ENCODE measurements around the gene LMF1. TPM values are rescaled to one million over a fixed set of nuclear protein-coding genes. Genes with fewer than 3 reads are reported as not detected.
"Not testable (repeated sequence)": the region's sequence is repeated elsewhere in the genome, so short reads cannot be mapped to it uniquely, and the experiment has no call there.

The LMF1 gene
- total RNA-seq, 4 donors from 2014 or later: 14.9 to 33.7 (median 27.1) TPM

DNA sequence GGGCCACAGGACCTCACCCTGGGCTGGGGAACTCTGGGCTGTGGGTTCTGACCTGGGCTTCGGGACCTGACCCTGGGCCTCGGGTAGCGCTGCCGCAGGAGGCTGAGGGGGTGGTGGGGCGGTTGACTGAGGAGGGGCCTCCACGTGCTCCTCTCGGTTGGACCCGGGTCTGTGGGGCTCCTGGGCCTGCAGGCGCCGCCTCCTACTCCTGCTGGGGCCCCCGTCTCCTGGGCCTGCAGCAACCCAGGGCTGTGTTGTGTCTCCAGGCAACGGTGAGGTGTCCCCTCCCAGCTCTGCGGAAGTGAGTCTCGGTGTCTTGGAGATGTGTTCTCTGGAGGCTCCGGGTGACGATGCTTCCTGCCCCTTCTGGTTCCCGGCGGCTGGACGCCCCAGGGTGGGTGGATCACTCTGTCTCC lies 128.7 kb downstream of the LMF1 start:
- TF ChIP-seq, protein P1, sequence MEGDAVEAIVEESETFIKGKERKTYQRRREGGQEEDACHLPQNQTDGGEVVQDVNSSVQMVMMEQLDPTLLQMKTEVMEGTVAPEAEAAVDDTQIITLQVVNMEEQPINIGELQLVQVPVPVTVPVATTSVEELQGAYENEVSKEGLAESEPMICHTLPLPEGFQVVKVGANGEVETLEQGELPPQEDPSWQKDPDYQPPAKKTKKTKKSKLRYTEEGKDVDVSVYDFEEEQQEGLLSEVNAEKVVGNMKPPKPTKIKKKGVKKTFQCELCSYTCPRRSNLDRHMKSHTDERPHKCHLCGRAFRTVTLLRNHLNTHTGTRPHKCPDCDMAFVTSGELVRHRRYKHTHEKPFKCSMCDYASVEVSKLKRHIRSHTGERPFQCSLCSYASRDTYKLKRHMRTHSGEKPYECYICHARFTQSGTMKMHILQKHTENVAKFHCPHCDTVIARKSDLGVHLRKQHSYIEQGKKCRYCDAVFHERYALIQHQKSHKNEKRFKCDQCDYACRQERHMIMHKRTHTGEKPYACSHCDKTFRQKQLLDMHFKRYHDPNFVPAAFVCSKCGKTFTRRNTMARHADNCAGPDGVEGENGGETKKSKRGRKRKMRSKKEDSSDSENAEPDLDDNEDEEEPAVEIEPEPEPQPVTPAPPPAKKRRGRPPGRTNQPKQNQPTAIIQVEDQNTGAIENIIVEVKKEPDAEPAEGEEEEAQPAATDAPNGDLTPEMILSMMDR (IDR thresholded peaks at IDR 0.05): no peak
- no peak for ATAC-seq (ENCODE audit: low FRiP score)
- no peak for DNase-seq (ENCODE audit: low spot score)

- TF ChIP-seq, protein P1 (IDR thresholded peaks at IDR 0.05): no peak
- ATAC-seq (ENCODE audit: low FRiP score) (no peak), DNase-seq (ENCODE audit: low spot score) (no peak)
These were observed 129.2 kb downstream of the LMF1 start for GRCh38 chr16:841455-842060.

GRCh38 chr16:840561-841454 lies 130.0 kb downstream of the LMF1 start:
- ATAC-seq (ENCODE audit: low FRiP score) (no peak), DNase-seq (ENCODE audit: low spot score) (no peak)
- TF ChIP-seq, protein P1 (IDR thresholded peaks at IDR 0.05): no peak

- DNase-seq (ENCODE audit: low spot score) (no peak), ATAC-seq (ENCODE audit: low FRiP score) (no peak)
- TF ChIP-seq, protein P1 (IDR thresholded peaks at IDR 0.05): no peak
These were observed 131.0 kb downstream of the LMF1 start for GRCh38 chr16:839643-840408.

DNA sequence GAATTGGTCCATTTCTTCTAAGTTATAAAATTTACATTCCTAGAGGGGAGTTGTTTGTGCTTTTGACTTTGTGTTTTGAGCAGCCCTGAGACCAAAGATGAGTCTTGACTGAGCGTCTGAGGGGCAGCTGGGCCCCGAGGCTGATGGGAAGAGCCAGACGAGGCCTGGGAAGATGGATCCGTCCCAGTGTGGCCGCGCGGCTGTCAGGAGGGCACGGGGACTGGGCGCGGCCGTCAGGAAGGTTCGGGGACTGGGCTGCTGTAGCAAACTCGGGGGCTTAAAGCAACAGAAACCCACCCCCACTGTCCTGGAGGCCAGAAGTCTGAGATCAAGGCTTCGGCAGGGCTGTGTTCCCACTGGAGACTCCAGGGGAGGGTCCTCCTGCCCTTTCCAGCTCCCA lies 132.0 kb downstream of the LMF1 start:
- DNase-seq (ENCODE audit: low spot score): no peak
- ATAC-seq (ENCODE audit: low FRiP score): no peak
- TF ChIP-seq, protein P1 (IDR thresholded peaks at IDR 0.05): no peak

GRCh38 chr16:836822-837221 lies 134.0 kb downstream of the LMF1 start:
- ATAC-seq (ENCODE audit: low FRiP score): not testable (repeated sequence)

DNA sequence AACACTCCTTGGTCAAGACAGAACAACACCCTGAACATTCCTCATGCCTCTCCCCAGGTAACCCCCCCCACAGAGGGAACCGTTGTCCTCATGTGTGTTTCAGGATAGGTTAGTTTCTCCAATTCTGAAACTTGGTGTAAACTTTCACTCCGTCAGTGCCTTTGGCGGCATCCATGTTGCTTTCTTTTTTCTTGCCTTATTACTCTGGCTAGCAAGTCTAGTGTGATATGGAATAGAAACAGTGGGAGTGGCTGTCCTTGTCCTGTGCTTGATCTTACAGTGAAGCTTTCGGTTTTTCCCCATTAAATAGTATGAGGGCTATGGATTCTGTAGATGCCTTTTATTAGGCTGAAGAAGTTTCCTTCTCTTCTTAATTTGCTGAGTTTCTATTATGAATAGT lies 134.6 kb downstream of the LMF1 start:
- TF ChIP-seq, protein P1 (IDR thresholded peaks at IDR 0.05): no peak
- ATAC-seq (ENCODE audit: low FRiP score) (no peak), DNase-seq (ENCODE audit: low spot score) (no peak)

More at GRCh38 chr16:836822-837221, 134.0 kb downstream of the LMF1 start:
- not testable (repeated sequence) for DNase-seq (ENCODE audit: low spot score)
